Fibroblast of peridontal ligament (primary cell): ENCODE measurements around the gene WDR48.

ENCODE experiments used
- DNase-seq: peaks from one replicate; pipeline ENCODE4 v3.0.0-alpha.2; 2010; ENCODE audit errors: extremely low read depth

Gene WDR48

DNA sequence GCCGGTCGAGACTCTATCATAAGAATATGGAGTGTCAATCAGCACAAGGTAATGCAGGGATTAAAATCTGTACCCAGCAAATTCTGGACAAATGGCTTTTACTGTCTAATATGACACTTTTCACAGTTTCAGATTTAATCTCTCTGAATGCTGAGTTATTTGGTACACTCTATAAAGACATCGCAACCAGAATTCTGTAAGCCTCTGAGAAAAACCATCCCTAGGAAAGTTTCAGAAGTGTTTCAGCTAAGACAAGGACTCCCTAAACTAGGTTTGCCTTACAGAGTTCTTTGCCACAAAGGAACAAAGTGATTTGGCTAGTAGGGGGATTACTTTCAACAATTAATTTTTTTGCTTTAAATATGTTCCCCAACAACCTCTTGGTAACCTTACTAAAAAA, 11.3 kb downstream of the WDR48 start:
- DNase-seq, result no peak

DNA sequence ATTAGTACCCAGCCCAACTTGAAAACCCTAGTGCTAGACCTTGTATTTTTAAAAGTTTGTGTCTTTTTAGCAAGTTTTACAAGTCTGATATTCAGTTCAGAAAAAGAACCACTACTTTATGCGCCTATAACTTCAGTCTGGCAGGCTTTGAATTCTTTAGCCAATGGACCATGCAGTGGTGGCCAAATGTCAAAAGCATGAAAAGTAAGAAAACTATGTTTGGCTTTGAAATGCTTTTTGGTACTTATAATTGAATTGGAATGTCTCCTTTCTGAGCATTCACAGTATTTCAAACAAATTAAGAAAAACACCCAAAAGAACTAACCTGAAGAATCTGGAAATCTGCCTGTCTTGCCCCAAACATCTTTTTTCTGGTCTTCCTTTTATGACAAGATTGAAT, 12.8 kb downstream of the WDR48 start:
- peak; percentile 66 for DNase-seq

DNA sequence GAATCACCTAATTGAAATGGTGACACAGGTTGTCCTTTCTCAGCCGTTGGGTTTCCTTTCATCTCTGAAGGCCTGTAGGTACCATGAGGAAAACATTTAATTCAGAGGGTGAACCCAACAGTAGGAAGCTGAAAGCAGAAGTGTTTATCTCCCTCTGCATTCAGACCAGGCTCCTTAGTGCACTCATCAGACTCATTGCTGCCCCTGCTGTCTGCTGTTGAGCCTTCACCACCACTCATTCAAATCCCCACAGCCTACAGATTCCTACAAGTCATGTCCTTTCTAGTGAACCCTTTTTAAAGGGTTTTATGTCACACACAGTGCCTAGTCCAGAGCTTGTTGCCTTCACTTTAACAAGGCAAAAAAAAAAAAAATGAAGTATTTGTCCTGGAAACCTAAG, 13.4 kb downstream of the WDR48 start:
- peak; percentile 53 for DNase-seq

DNA sequence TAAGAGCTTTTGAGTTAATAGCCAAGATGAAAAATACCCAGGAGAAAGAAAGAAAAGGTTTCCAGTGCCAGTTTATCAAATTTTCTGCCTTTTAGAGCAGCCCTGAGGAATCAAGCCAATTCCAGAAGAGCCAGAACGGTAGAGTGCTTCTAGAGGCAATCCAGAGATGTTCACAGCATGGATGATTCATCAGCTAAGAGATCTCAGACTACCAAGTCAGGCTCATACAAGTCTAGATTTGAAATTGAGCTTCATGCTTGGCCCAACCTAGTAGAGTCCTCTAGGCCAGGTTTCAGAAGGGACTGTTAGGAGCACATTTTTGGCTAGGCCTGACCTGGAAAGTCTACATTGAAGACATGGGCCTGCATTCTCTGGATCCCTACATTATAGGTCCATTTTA, 15.5 kb downstream of the WDR48 start:
- no peak for DNase-seq

DNA sequence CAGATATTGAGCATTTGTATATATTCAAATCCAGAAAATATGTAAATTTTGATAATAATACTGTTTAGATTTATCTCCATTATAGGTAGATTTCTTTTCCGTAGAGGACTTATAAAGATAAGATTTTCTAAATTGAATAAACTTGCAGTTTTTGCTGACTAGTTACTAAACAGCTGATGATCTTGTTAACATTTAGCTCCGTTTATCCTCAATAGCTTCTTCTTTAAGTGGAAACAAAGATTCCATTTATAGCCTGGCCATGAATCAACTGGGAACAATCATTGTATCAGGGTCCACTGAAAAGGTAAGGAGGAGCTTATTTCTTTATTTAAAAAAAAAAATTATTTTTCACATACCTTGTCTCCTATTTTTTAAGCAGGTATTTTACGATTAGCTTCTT, 16.7 kb downstream of the WDR48 start:
- DNase-seq, result no peak

DNA sequence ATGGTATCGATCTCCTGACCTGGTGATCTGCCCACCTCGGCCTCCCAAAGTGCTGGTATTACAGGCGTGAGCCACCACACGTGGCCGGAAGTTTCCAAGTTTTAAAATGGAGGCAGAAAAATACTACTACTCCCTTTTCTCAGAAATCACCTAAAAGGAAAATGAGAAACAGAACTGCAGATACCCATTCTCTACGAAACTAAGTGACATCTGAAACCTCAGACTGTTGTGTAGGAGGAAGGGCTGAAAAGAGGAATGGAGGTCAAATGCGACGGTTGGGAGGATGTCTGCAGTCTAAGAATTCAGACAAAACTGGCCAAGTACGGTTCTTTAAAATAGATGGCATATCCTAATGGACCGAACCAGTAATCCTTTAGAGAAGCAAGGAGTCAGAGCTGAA, 24.1 kb downstream of the WDR48 start:
- DNase-seq, result no peak

DNA sequence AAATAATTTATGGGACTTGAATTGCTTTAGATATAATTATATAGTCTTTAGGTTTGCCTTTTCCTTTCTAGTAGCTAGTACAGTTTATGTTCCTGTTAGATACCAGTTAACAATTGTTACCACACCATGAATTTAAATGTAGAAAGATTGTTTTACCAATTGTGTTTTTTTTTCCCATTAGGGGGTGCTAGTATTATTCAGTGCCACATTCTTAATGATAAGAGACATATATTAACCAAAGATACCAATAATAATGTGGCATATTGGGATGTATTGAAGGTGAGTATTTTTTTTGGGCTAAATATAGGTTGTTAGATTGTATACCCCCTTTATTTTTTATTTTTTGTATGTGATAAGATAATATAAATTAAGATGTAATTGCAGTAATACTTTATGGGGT, 27.7 kb downstream of the WDR48 start:
- no peak for DNase-seq

DNA sequence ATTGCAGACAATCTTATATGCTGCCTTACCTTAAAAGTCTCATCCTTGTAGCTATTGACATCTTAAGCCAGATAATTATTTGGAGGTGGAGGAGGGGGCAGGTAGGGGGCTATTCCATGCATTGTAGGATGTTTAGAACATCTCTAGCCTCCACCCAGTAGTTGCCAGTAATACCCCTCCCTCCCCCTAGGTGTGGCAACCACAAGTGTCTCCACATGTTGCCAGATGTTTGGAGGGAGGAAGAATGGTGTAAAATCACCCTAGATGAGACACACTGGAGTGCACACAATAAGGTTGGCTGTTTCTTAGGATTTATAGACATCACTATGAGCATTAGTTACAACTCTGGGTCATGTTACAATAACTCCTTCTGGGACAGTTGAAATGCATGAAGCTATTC, 28.2 kb downstream of the WDR48 start:
- DNase-seq, result no peak

DNA sequence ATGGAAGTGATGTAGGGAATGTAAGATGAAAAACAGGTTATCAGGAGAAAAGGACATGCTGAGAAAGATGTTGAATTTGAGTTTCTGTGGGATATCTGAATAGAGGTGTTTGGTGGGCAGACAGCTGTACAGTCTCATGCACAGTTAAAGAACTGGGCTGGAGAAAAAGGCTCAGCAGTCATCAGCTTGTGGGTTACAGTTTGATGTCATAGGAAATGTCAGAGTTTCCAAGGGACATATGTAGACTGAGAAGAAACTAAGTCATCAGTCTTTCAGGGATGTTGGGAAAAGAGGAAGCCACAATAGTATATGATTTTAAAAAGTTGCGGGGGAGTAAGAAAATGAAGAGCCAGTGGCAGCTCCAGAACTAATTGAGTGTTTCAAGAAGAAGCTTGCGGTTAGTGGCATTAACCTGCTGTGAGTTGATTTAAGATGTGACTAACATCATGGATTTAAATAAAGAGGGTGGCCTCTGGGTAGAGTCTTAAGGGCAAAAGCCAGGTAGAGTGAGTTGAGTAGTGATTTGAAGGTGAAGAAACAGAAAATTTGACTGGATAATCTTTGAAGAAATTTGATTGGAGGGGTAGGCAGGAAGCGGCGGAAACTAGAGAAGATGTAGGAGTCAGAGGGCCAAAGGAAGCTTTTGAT, 31.0 kb downstream of the WDR48 start:
- no peak for DNase-seq

DNA sequence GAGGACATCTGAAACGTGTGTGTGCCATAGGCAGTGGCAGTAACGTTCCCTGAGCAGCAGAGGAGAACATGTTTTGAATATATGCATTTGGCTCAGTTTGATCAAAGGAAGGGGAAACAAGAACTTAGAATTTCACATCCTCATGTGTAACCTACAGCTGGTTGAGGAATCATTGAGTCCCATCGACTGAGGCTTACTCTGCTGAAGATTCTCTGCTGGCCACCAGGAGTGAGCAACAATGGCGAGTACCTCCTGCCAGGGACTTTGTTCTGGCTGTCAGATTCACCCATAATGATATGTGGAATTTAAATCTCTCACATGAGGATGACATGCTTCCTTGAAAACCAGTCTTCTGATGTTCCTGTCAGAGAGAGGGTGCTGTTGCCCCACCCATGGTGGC, 34.3 kb downstream of the WDR48 start:
- DNase-seq, result no peak

DNA sequence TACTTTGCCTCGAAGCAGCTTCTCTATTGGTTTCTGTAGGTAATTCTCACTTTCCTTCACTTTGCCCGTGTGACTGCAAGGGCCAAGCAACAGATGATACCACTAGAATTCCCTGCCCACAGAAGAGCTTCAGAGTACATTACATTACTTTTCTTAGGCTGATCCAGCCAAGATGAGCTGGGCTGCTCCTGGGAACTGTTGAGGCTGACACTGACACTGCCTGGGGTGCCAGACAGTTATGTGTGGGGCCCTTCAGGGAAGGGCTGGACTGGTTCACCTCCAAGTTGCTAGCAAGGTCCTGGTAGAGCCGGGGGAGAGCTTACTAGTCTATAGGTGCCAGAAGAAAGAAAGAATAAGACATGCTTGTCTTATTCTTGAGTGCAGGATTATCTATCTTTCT, 36.6 kb downstream of the WDR48 start:
- no peak for DNase-seq

DNA sequence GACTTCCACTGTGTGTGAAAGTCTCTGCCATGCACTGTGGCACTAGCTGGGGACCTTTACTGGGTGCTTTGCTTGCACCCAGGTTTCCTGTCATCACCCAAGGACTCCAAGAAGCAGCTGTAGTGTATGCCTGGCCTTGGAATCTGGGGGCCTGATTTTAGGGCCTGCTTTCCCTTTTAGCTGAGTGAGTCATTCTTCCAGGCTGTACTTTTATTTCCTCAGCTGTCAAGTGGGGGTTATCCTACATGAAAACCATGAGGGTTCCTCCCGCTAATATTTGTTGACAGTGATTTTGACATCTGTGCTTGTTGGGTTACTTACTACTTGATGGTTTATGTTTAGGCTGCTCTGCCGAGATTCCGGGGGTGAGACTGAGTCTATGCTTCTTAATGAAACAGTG, 37.1 kb downstream of the WDR48 start:
- DNase-seq, result no peak

DNA sequence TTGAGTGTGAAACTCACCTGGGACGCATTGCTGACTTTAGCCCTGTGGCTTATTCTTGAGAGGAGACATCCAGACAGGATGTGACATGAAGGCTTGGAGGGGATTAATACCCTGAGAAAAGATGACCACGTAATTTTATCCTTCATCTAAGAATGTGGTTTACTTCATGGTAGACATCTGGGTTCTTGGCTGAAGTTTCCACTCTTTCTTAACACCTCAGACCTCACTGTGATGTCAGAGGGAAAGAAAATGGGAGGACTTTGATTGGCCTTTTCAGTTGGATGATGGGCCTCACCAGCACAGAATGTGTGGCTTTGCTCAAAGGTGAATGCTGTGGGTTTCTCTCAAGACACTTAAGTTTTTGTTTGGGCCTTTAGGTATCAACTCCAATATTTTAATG, 39.1 kb downstream of the WDR48 start:
- DNase-seq, result peak; percentile 35

DNA sequence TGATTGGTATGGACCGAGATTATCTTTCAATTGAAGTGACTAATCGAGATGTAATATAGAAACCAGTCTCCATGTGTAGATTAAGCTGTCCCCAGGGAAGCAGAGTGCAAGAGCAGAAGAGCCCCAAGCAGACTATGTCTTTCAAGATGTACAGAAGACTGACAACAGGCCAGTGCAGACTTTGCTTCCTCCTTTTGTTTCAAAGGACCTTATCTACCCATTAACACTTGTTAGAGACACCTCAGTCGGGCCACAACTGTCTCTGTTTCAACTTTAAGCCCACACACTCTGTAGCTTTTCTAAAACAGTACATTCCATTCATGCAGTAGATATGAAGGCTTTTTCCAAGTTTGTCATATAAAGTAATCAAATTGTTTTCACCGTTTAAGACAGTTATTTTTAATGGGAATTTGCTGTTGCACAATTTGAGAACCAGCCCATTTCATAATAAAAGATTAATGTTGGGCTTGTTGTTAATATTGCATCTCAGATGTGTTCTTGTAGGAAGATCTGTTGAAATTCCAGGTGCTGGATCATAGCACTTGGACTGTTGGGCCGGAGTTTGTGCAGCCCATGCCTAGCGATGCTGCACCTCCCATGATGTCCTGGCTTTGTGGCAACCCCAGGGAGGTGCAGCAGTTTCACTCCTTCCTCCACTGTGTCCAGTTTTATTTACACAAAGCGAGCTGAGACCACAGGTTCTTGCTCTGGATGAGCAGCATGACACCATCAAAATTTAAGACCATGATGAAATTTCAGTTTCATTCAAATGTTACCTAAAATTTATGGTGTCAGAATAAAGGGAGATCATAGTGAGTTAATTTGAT, 43.2 kb downstream of the WDR48 start:
- no peak for DNase-seq

DNA sequence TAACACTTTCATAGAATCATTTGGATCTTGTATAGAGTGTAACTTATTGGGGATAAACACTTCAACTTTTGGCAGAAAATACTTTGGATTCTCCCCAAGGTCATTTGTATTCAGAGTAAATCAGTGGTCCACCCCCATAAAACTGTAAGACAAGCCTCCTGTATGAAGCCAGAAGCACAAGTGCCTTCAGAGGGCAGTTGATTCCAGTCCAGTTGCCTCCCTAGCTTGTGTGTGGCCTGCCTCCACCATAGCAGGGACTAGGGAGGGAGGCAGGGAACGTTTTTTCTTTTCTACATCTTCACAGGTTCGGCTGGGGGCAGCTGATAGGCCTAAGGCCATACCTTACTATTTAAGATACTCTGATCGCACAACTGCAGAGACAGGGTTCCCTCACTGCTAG, 44.0 kb downstream of the WDR48 start:
- DNase-seq, result no peak

DNA sequence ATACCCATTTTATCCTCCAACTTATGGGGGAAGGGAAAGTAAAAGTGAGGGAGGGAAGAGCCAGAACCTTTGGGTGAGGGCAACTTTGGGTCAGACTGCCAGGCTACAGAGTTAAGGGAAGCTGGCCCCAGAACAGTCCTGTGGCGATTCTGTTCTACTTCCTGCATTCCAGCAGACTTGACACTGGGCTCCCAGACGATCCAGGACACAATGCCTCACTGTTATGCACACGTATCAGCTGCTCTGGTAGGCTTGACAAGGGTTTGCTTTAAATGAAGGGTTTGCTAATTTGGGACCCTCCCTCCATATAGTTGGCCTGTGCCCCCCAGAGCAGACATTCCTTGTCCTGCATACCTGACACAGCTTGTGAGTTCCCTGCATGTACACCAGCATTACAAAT, 45.0 kb downstream of the WDR48 start:
- DNase-seq, result no peak

DNA sequence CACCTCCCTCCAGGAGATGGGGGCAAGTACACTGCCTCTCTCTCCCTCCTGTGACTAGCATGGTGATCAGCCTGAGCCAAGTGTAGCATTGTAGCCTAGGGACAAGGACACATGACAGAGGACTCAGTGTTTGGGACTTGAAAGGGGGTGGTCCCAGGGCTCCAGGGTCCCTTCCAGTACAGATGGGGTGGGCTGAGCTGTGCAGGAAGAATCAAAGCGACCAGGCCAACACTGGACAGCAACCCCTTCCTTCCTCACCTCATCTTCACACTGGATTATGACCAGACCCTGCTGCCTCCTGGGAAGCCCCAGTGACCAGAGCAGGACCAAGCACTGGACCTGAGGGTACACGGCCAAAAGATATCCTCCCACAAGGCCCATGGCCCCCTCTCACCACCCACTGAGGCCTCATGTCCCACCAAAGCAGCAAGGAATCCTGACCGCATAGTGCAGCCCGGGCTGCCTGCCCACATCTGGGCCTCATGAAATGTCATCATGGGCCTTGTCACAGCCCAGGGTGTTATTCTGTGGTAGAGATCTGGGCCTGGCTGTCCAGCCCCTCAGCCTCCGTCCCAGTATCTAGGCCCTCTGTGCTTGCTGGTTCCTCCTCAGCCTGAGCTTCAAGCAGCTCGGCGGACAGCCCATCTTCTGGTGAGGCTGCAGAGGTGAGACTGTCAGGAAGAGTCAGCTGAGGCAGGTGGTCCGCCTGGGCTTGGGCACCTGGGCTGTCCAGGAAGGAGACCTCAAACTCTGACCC, 46.1 kb downstream of the WDR48 start:
- DNase-seq, result no peak

DNA sequence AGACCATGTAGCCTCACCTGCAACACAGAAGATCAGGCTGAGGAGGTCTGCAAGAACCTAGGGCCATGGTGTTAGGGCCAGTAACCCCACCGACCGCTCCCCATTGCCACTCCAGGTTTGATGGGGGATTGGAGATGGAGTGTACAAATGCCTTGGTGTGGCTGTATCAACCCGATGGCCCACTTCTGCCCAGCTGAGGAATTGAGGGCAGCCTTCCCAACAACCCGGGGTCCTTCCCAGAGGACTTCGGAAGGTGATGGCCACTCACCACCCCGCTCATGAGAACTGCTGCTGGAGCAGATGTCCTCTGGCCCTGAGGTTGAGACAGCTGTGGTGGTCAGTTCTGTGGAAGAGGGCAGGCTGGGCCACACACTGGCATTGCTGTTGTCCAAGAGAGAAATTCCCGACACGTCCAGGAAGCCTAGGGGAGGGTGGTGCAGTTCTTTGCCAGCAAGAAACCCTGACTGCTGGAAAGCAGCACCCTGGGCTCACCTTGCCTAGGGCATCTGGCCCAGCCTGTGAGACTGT, 46.7 kb downstream of the WDR48 start:
- no peak for DNase-seq

DNA sequence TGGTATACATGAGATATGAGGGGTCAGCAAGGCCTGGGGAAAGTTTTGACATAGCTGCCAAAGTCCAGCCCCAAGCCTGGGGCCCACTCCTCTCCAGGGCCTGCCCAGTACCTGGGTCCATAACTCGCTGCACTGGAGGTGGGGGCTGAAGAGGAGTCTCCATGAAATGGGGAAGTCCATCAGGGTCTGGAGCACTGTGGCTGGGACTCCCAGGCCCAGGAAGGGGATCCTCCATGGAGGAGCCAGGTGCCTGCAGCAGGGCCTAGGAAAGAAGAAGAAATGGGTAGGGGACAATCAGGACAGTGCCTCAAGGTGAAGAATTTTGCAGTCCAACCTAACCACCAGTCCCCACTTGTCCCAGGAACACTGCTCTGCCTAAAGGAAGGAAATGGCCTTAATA, 47.4 kb downstream of the WDR48 start:
- DNase-seq, result no peak

DNA sequence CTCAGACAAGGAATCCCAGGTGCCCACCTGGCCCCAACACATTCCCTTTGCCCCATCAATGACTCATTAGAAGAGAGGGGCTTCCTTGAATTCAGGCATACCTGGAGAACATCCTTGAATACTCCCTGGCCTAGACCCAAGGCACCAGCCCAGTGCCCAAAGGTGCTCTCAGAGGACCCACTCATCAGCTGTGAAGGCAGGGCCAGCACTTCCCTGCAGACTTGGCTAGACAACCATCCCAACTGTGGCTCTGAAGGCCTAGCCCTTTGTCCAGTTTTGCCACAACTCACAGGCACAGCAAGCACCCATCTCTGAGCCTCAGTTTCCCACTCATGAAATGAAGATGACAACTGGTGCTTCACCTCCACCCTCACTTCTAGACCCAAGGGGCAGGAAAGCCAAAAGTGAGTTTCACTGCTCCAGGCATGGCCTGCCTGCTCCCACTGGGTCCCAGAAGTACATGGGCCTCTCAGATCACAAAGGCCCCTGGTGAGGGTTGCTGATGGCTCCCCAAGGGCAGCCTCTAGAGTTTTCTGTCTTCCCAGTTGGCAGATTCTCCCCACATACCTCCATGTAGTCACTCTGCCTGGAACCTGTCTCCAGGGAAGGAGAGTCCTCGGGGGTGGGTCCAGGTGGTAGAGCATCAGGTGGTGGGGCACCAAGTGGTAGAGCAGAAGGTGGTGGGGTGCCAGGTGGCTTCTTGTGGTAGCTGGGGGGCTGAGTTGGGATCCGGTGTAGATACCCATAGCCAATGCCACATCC, 48.1 kb downstream of the WDR48 start:
- DNase-seq, result no peak

DNA sequence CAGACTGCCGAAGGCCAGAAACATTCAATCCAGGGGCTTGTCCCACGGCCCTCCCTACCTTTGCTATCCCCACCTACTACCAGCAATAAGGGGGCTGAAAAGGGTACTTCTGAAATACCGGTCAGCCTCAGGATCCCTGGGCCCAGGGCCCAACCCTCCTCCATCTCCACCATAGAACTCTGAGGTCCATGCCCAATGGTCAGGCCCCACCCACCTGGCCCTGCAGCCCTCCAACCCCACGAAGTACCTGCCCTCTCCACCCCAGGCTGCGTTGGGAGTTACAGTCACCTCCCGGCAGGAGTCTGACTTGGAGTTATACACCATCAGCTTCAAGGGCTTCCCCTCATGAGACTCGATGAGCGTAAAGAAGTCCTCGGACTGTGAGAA, 48.7 kb downstream of the WDR48 start:
- no peak for DNase-seq
